Neural cell (in vitro differentiated cells): ENCODE measurements around the gene TPST2.

Source experiments
- CTCF ChIP-seq: fragments of 450-650 bp; IDR thresholded peaks from 2 replicates; pipeline ENCODE4 v1.5.1; 2014; ENCODE audit warnings: antibody characterized with exemption, mild to moderate bottlenecking, moderate library complexity; ENCODE audit not compliant: poor library complexity, severe bottlenecking
- EZH2 ChIP-seq: fragments of 200-600, 300-800 bp; shearing (Covaris generic), sonication (generic); IDR thresholded peaks from 2 replicates; pipeline ENCODE4 v1.6.1; 2014; ENCODE audit warnings: antibody characterized with exemption, low read length, borderline replicate concordance, mild to moderate bottlenecking; ENCODE audit not compliant: insufficient read depth, poor library complexity, severe bottlenecking
- MXI1 ChIP-seq: fragments of 450-650 bp; conservative IDR thresholded peaks from 2 replicates; pipeline ENCODE4 v1.6.1; 2014; ENCODE audit warnings: antibody characterized with exemption, mild to moderate bottlenecking; ENCODE audit not compliant: poor library complexity, severe bottlenecking
- POLR2AphosphoS5 ChIP-seq: IDR thresholded peaks from 2 replicates; pipeline ENCODE4 v1.6.1; 2012

GRCh38 chr22:26573026-26573662 is 16.8 kb downstream of the TPST2 start:
- TF ChIP-seq POLR2AphosphoS5 (no peak), CTCF (no peak), EZH2 (no peak), MXI1 (no peak)
